ENCODE results near the gene ZNF14. TPM values are rescaled to one million over a fixed set of nuclear protein-coding genes. Genes with fewer than 3 reads are reported as not detected.

Gene ZNF14
- total and polyA plus RNA-seq, 9 of the 15 experiments (the other 6 are each of a cell fraction or from before 2014, with no cell fraction given): 1.9 to 7.0 (median 4.0) TPM

DNA sequence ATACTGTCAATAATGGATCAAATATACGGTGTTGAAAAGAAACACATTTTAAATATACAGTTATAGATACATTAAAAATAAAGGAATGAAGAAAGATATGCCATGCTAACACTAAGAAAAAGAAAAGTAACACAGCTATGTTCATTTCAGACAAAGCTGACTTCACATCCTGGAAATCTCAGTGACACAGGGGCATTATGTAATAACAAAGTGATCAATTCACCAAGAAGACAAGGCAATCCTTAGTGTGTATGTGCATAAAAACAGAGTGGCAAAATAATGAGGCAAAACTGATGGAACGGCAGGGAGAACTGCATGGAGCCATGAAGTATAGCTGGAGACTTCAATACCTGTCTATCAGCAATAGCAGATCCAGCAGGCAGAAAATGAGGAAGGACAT, 13.1 kb downstream of the ZNF14 start:
- Histone ChIP-seq H4K20me1 (replicated peaks; ENCODE audit: control insufficient read depth, insufficient read depth, low read length) (no peaks in the 10 kb centered on the region), H3K9me3 (replicated peaks; ENCODE audit: control insufficient read depth, insufficient read depth, low read depth, low read length) (peaks cover 5% of the 10 kb centered on the region), H3K79me2 (ENCODE audit: control insufficient read depth, insufficient read depth, low read length) (peaks cover 8% of the 10 kb centered on the region; the same call in 1 of the 3 replicates), H3K4me1 (replicated peaks in 1 of 2; ENCODE audit: control insufficient read depth in 2 of 2, insufficient read depth in 2 of 2, low read length in 2 of 2) (no peaks in the 10 kb centered on the region), H3K4me3 (no peak overlapping the region), H3K27ac (ENCODE audit: extremely low read depth, low read depth, low read length) (no peak overlapping the region), H3K27me3 (ENCODE audit: control insufficient read depth in 2 of 2, insufficient read depth in 2 of 2, low read length in 2 of 2) (no peaks in the 10 kb centered on the region), H3K36me3 (ENCODE audit: control insufficient read depth, insufficient read depth, low read length) (no peaks in the 10 kb centered on the region), H3K9ac (ENCODE audit: insufficient read depth in 1 of 2, low read depth in 2 of 2, low read length in 2 of 2) (no peak overlapping the region), H3K4me2 (ENCODE audit: insufficient read depth, low read length) (no peak overlapping the region), H3K9me1 (ENCODE audit: control insufficient read depth, insufficient read depth, low read length) (no peaks in the 10 kb centered on the region), H2AFZ (ENCODE audit: low read depth, low read length) (no peak overlapping the region)
- TF ChIP-seq CBX3 (IDR thresholded peaks at IDR 0.05; ENCODE audit: borderline replicate concordance in 1 of 2, low read length in 2 of 2) (no peak), HNRNPUL1 (IDR thresholded peaks at IDR 0.05; ENCODE audit: low read length) (no peak), NR2C1 (IDR thresholded peaks at IDR 0.05) (no peak), NR2C1 (tag; IDR thresholded peaks at IDR 0.05) (no peak), ZC3H4 (CRISPR knock-in tag; IDR thresholded peaks at IDR 0.05; ENCODE audit: borderline replicate concordance) (no peak), ZBTB1 (CRISPR knock-in tag; IDR thresholded peaks at IDR 0.05; ENCODE audit: borderline replicate concordance, low read depth) (no peak), HNRNPK (IDR thresholded peaks at IDR 0.05; ENCODE audit: low read depth, low read length, poor library complexity, severe bottlenecking) (no peak), MTA2 (IDR thresholded peaks at IDR 0.05; ENCODE audit: low read depth) (no peak), TCFL5 (CRISPR knock-in tag; conservative IDR thresholded peaks at IDR 0.05) (no peak), BHLHE40 (IDR thresholded peaks at IDR 0.05; ENCODE audit: low read length) (no peak), STAT5B (CRISPR knock-in tag; IDR thresholded peaks at IDR 0.05) (no peak), BRD9 (IDR thresholded peaks at IDR 0.05; ENCODE audit: low read depth, partially characterized antibody) (no peak), KDM4B (IDR thresholded peaks at IDR 0.05; ENCODE audit: borderline replicate concordance in 2 of 2, low read depth in 1 of 2) (no peak), ZNF79 (CRISPR knock-in tag; IDR thresholded peaks at IDR 0.05; ENCODE audit: low read depth) (no peak), ZNF695 (CRISPR knock-in tag; IDR thresholded peaks at IDR 0.05) (no peak), MAFK (IDR thresholded peaks at IDR 0.05; ENCODE audit: low read length) (no peak)
- TF ChIP-seq, protein P1, sequence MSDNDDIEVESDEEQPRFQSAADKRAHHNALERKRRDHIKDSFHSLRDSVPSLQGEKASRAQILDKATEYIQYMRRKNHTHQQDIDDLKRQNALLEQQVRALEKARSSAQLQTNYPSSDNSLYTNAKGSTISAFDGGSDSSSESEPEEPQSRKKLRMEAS (CRISPR knock-in tag; IDR thresholded peaks at IDR 0.05): no peak
- TF ChIP-seq, protein P2, sequence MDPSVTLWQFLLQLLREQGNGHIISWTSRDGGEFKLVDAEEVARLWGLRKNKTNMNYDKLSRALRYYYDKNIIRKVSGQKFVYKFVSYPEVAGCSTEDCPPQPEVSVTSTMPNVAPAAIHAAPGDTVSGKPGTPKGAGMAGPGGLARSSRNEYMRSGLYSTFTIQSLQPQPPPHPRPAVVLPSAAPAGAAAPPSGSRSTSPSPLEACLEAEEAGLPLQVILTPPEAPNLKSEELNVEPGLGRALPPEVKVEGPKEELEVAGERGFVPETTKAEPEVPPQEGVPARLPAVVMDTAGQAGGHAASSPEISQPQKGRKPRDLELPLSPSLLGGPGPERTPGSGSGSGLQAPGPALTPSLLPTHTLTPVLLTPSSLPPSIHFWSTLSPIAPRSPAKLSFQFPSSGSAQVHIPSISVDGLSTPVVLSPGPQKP (CRISPR knock-in tag; IDR thresholded peaks at IDR 0.05): no peak
- TF ChIP-seq, protein P3, sequence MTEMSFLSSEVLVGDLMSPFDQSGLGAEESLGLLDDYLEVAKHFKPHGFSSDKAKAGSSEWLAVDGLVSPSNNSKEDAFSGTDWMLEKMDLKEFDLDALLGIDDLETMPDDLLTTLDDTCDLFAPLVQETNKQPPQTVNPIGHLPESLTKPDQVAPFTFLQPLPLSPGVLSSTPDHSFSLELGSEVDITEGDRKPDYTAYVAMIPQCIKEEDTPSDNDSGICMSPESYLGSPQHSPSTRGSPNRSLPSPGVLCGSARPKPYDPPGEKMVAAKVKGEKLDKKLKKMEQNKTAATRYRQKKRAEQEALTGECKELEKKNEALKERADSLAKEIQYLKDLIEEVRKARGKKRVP (CRISPR knock-in tag; IDR thresholded peaks at IDR 0.05): no peak
- no peak for ATAC-seq
- in situ Hi-C loops (cut with MboI) (no loop called here), intact Hi-C loops (cut with micrococcal nuclease) (no loop called here)
- ChIA-PET CTCF (ENCODE audit: low intra/inter-chr PET ratio) (no interaction called here), POLR2A (interaction anchor here (1.3 kb wide), 1 partner anchor 13 kb away, joined by 3 read pairs; the partner anchor contains the start of gene ZNF14)
- no peak for DNase-seq (ENCODE audit: extremely low read depth in 1 of 4, low spot score in 3 of 4)
- WGBS (ENCODE audit: insufficient coverage, low coverage, missing lambda C conversion rate): 40% methylated on average over 2 of the region's 2 CpGs
- no TSS peak for BruUV-seq (replicated peaks)
- no peak for FAIRE-seq

Measured in K562 (cell line).